NCI-H510A treated with DMSO at 0.1 percent for 48 hours (cell line): ENCODE measurements around the gene CDC5L.

ENCODE experiments used
- DNase-seq: peaks from one replicate; lab custom pipeline; 2025; lab: John Stamatoyannopoulos, UW

The CDC5L gene

DNA sequence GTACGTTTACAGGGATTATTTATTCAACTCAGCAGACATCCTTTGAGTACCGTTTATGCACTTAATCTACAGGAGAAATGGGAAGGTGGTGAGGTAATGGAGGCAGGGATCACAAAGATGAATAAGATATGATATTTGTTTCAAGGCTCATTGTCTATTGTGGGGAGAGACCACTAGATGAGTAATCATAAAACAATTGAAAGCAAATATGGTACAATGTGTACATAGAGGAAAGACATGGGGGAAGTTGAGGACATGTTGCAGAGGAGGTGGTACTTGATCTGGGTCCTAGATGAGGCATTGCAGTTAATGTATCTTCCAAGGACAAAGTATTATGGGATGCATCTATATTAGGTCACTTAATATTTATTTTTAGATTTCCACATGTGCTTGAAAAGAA lies 13.7 kb upstream of the CDC5L start:
- DNase-seq: no peak

GRCh38 chr6:44375071-44375470 lies 12.4 kb upstream of the CDC5L start:
- no peak for DNase-seq

DNA sequence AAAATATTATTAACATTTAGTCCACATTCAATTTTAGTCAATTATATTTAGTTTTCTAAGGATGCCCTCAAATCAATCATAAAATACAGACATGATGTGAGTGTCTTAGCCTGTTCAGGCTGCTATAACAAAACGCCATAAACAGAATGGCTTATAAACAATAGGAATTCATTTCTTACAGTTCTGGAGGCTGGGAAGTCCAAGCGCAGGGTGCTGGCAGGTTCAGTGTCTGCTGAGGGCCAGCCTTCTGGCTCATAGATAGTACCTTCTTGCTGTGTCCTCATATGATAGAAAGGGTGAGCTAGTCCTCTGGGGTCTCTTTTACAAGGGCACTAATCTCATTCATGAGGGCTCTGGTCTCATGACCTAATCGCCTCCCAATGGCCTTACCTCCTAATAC lies 10.0 kb upstream of the CDC5L start:
- DNase-seq: no peak

DNA sequence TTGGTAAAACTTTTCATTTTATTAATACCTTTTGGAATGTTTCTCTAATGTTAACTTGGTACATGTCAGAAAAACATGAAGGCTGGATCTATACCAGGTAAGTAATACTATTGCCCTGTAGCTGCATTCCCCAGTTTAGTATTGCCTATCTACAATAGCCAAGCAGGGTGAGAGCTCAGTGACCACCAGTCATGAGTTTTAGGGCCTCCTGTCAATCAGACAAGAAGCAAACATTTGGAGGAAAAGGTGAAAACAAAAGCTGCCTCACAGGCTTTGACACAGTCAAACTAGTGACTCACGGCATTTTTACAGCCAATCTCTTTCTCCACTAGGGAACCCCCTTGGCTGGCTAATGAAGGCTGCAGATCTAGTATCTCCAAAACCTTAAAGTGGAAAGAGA lies 9.5 kb upstream of the CDC5L start:
- DNase-seq: no peak

DNA sequence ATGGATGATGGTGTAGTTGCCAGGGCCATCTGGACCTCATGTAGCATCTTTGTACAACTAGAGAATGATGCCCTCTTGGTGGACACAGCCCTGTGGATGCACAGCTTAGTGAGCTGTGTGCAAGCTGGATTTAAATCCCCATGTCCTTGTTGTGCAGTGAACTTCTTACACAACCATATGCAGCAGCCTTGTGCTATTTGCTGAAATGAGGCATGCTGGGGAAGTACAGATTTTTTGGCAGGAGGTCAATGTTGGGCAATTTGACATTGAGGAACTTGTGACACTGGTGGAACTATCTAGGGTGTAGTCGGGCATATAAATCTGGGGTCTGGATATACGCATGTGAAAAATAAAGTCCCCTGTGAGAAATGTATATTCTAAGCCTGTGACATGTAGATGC lies 5.8 kb upstream of the CDC5L start:
- DNase-seq: no peak

GRCh38 chr6:44386364-44386928 lies 1.1 kb upstream of the CDC5L start:
- DNase-seq: peak; percentile 36

DNA sequence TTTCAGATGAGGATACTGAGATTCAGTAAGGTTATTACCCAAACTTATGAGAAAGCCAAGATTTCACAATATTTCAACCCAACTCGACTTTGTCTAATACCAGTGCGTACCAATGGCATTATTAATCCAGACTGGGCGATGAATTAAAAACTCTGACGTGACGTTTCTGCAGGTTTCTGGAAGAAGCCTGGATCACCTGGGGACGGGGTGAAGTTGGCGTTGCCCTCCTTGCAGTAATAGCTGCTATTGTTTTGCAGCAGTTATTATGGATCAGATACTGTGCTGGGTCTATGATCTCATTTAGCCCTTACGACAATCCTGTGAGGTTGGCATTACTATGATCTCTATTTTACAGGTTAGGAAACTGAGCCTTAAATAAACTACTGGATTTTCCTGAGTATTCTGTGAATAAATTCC lies 569 bp upstream of the CDC5L start:
- no peak for DNase-seq

GRCh38 chr6:44388135-44388487 lies 605 bp downstream of the CDC5L start:
- DNase-seq: peak; percentile 79

- DNase-seq: no peak
These were observed 1.4 kb downstream of the CDC5L start for GRCh38 chr6:44388887-44389286.

- no peak for DNase-seq
These were observed 2.7 kb downstream of the CDC5L start for GRCh38 chr6:44390158-44390683.

DNA sequence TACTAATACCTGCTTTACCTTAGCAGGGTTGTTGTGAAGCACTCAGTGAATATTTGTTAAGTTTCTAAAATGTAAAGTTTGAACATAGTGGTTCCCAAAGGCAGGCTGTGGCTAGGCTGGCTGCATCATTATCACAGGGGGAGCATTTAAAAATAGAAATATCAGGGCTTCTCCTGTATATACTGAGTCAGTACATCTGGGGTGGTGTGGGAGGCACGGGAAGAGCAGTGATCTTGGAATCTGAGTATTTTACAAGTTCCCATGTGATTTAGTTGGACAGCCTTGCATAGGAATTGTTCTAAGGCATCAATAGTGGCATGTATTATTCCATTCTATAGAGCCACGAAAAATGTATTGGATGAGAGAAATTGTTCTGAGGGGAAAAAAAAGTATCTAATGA lies 8.0 kb downstream of the CDC5L start:
- no peak for DNase-seq

DNA sequence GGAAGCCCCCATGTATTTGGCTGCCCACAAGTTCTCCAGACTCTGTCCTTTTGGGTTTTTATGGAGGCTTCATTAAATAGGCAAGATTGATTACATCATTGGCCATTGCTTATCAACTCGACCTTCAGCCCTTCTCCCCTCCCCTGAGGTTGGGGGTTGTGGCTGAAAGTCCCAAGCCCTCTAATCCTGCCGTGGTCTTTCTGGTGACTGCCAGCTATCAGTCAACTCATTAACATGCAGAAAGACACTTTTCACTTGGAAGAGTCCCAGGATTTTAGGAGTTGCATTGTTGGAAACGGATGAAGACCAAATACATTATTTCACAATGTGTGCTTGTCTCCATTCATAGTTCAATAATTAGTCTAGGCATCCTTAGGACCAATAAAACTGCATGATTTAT lies 9.5 kb downstream of the CDC5L start:
- no peak for DNase-seq

- no peak for DNase-seq
These were observed 10.1 kb downstream of the CDC5L start for GRCh38 chr6:44397424-44398164.

DNA sequence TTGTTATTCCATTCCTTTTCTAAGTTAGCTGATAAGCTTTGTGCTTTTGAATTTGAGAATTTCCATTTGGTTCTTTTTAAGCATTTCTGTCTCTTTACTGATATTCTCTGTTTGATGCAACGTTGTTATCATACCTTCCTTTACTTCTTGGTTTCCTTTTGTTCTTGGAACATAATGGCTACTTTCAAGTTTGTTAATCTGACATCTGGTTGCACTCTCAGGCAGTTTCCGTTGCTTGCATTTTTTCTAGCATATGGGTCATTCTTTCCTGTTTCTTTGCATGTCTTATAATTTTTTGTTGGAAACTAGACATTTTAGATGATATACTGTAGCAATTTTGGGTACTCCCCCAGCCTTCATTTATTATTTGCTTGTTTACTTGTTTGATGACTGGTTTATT lies 12.5 kb downstream of the CDC5L start:
- no peak for DNase-seq

GRCh38 chr6:44400572-44400971 lies 13.1 kb downstream of the CDC5L start:
- DNase-seq: no peak

DNA sequence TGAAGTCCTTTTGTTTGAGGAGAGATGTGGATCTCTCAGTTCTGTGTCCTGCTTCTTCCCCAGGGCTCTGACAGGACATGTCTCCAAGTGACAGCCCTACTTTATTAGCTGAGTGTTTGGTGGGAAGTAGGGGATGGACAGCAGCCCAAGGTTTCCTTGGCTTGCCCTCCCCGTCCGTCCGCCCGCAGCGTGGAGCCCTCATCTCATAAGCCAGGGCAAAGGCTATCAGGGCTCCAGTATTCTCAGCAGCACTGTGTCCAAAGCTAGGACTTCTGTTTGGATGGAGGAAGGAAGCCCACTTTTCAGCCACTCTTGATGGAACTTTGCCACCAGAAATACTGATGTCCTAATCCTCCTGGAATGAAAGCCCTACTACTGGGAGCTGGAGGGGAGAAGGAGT lies 13.6 kb downstream of the CDC5L start:
- no peak for DNase-seq

GRCh38 chr6:44404022-44404714 lies 16.7 kb downstream of the CDC5L start:
- no peak for DNase-seq

DNA sequence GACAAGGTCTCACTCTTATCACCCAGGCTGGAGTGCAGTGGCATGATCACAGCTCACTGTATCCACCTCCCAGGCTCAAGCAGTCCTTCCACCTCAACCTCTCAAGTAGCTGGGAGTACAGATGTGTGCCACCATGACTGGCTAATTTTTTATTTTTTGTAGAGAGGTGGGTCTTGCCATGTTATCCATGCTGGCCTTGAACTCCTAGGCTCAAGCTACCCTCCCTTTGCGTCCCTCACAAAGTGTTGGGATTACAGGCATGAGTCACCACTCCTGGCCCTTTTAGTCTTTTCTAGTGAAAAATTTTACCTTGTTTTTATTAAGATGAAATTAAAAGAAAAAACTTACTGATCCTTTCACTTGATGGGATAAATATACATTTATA lies 17.2 kb downstream of the CDC5L start:
- no peak for DNase-seq

DNA sequence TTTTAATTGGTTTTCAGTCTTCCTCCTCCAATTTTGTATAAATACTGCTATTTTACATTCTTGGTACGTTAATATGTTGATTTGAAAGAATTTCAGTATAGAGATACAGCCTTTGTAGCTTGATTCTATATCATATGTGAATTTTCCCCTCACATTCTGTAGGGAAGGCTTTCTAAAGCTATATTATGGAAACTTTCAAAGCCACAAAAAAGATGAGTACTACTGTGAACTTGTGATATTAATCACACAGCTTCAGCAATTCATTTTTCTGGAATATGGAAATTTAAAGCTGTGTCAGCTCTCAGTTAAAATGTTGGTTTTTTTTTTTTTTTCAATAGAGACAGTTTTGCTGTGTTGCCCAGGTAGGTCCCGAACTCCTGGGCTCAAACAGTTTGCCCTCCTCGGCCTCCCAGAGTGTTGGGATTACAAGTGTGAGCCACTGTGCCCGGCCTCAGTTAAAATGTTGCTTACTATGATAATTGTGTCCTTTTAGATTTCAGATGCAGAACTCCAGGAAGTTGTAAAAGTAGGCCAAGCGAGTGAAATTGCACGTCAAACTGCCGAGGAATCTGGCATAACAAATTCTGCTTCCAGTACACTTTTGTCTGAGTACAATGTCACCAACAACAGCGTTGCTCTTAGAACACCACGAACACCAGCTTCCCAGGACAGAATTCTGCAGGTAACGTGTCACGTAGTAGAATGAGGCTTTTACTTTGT lies 20.6 kb downstream of the CDC5L start:
- DNase-seq: no peak

- DNase-seq: no peak
These were observed 21.8 kb downstream of the CDC5L start for GRCh38 chr6:44409207-44409794.

DNA sequence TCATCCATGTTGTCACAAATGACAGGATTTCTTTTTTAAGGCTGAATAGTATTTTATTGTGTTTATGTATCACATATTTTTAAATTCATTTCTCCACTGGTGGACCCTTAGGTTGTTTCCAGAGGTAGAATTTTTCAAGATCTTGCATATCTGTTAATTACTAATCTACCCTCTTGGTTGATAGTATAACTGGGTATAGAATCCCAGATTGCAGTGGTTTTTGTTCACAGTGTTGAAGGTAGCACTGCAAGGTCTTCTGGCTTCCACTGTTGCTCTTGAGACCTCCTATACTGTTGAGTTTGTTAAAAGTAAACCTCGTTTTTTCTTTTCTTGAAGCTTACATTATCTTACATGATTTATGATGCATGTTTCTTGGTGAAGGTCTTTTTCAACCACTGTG lies 22.9 kb downstream of the CDC5L start:
- DNase-seq: no peak

DNA sequence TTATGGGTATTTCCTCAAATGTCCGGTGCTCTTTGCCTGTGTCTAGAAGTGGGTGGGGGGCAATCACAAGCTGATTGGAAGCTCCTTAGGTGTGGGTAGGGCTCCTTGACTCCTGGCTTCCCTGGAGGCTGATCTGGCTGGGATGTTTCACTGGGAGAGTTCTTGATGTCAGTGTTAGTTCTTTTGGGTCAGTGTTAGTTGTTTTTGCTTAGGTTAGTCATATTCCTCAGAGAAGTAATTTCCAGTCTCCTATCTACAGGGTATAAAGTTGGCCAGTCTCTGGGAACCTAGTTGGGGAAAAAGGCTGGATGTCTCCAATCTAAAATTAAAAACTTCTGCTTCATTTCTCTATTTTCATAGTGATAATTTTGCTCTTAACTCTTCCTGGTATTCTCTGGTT lies 23.6 kb downstream of the CDC5L start:
- no peak for DNase-seq
